ENCODE measurements around the gene EID3.

DNA sequence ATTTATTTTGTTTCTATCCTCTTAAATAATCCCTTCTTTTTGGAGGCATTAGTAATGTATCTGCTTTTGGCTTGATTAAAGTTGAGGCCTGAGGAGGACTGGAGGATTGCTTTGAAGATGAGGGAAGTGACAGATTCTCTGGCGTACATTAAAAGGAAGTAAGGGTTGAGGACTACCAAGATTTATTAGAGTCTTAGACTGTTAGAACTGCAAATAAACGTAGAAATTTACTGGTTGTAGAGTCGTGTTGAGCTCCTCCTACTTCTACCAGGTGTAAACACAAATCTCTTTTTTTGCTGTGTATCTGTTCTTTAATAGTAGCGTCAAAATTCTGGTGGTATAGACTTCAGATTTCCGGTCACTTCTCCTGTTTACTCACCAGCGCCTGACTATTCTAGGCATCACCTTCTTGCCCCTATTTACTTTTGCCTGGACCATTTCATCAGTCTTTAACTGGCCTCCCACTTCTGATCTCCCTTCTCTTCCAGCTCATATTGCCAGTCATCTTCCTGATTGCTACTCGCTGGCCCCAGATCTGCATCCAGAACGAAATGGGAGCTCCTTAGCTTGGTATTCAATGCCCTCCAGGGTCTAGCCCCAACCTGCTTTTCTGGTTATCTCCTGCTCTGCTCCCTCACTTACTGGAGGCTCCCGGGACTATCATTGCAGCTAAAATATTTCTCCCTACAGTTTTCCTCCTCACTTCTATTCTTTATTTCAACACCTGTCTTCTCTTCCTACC is 8.4 kb upstream of the EID3 start:
- TF ChIP-seq, protein P1, sequence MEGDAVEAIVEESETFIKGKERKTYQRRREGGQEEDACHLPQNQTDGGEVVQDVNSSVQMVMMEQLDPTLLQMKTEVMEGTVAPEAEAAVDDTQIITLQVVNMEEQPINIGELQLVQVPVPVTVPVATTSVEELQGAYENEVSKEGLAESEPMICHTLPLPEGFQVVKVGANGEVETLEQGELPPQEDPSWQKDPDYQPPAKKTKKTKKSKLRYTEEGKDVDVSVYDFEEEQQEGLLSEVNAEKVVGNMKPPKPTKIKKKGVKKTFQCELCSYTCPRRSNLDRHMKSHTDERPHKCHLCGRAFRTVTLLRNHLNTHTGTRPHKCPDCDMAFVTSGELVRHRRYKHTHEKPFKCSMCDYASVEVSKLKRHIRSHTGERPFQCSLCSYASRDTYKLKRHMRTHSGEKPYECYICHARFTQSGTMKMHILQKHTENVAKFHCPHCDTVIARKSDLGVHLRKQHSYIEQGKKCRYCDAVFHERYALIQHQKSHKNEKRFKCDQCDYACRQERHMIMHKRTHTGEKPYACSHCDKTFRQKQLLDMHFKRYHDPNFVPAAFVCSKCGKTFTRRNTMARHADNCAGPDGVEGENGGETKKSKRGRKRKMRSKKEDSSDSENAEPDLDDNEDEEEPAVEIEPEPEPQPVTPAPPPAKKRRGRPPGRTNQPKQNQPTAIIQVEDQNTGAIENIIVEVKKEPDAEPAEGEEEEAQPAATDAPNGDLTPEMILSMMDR (IDR thresholded peaks at IDR 0.05): no peak
- no peak for TF ChIP-seq POLR2AphosphoS5 (IDR thresholded peaks at IDR 0.05)
- no peak for TF ChIP-seq POLR2A (IDR thresholded peaks at IDR 0.05)
